ENCODE results near the gene CCDC57. TPM values are rescaled to one million over a fixed set of nuclear protein-coding genes. Genes with fewer than 3 reads are reported as not detected.

CCDC57 gene
- total and polyA plus RNA-seq, 2 of the 8 experiments (the other 6 are each of a cell fraction or from before 2014, with no cell fraction given), result 8.4 to 12.9 TPM

DNA sequence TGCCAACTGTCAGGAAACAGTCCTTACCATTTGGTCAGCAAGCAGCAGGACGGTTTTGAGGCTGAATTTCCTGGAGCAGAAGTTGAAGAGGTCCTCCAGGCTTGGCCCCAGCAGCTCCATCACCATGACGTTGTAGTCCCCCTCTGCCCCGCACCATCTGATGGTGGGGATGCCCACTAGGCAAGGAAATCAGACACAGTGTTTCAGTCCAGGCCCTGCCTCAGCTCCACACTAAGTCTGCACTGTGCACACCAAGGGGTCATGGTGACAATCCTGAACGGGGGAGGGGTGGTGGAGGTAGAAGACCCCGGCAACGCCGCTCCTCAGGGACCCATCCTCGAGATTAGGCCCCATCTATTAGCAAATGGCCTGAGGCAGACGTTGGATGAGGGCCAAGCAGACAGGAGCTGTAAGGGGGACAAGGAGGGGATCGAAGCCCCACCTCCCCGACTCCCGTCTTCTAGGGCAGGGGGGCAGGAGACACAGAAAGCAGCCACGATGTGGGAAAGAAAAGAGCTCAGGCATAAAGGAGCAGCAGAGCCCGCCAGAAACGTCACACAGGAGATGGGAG, 42.8 kb upstream of the CCDC57 start:
- Histone ChIP-seq H3K18ac (ENCODE audit: extremely low read depth, low read length) (no peak overlapping the region), H3K4ac (replicated peaks; ENCODE audit: insufficient read length, low read depth, low read length) (no peak overlapping the region), H2AK5ac (ENCODE audit: low read depth, low read length) (no peak overlapping the region), H3K4me3 (ENCODE audit: extremely low read depth in 1 of 4, insufficient read depth in 2 of 4, low read depth in 3 of 4, low read length in 4 of 4) (no peak overlapping the region), H3K56ac (replicated peaks; ENCODE audit: insufficient read length, low read depth, low read length) (no peak overlapping the region), H2BK12ac (ENCODE audit: low read depth, low read length) (no peak overlapping the region), H4K20me1 (replicated peaks in 1 of 2; ENCODE audit: control insufficient read depth in 1 of 2, insufficient read depth in 2 of 2, low read length in 2 of 2) (peaks cover 36 to 45% of the 10 kb centered on the region in 2 experiments), H3K4me2 (ENCODE audit: insufficient read depth in 1 of 2, low read depth in 2 of 2, low read length in 2 of 2) (no peak overlapping the region), H2BK5ac (ENCODE audit: low read depth, low read length) (no peak overlapping the region), H3K36me3 (ENCODE audit: control insufficient read depth in 2 of 4, insufficient read depth in 4 of 4, low read length in 3 of 4) (peaks cover 44 to 84% (median 68%) of the 10 kb centered on the region in 4 experiments), H3K9me3 (ENCODE audit: insufficient read depth in 2 of 2, low read depth in 1 of 2, low read length in 1 of 2) (0 out of 4 replicates have a peak, but pooled peaks cover 0 to under 1% of the 10 kb centered on the region in 2 experiments), H3K23ac (ENCODE audit: insufficient read length) (no peak overlapping the region), H2AFZ (ENCODE audit: low read length) (no peak overlapping the region), H3K27ac (ENCODE audit: low read depth, low read length) (no peak overlapping the region), H3K4me1 (replicated peaks in 1 of 4; ENCODE audit: control insufficient read depth in 3 of 4, insufficient read depth in 4 of 4, low read length in 3 of 4) (no peaks in the 10 kb centered on the region), H3K23me2 (ENCODE audit: low read depth, low read length) (no peaks in the 10 kb centered on the region), H2BK20ac (ENCODE audit: low read length) (no peak overlapping the region), H3K9ac (replicated peaks in 1 of 4; ENCODE audit: extremely low read depth in 1 of 4, low read depth in 3 of 4, low read length in 3 of 4) (no peak overlapping the region), H4K8ac (ENCODE audit: extremely low read depth, insufficient read depth, low read length) (no peak overlapping the region), H2BK120ac (replicated peaks; ENCODE audit: low read depth, low read length) (no peak overlapping the region), H3K79me2 (ENCODE audit: control insufficient read depth in 1 of 2, insufficient read depth in 2 of 2, low read length in 2 of 2) (peaks cover 3 to 63% of the 10 kb centered on the region in 2 experiments; a peak in 3 of 4 replicates), H3K27me3 (replicated peaks in 1 of 4; ENCODE audit: control insufficient read depth in 3 of 4, extremely low read depth in 1 of 4, insufficient read depth in 3 of 4, low read length in 3 of 4) (no peaks in the 10 kb centered on the region), H3K79me1 (ENCODE audit: low read depth, low read length) (peaks cover 24% of the 10 kb centered on the region), H3K14ac (ENCODE audit: insufficient read length) (no peak overlapping the region), H4K91ac (replicated peaks; ENCODE audit: insufficient read length, low read length) (no peak overlapping the region), H4K5ac (ENCODE audit: insufficient read length, low read depth, low read length) (no peak overlapping the region), H2BK15ac (ENCODE audit: low read length) (no peak overlapping the region)
- WGBS, 2 experiments (ENCODE audit: extremely low coverage in 1 of 2, insufficient coverage in 1 of 2, insufficient read length in 1 of 2, insufficient replicate concordance in 2 of 2, low coverage in 1 of 2, low lambda C conversion rate in 2 of 2, missing lambda C conversion rate in 1 of 2), result 92% methylated on average over 15 of the region's 15 CpGs; no CpG with 5 or more reads in 1 of the 2 experiments
- TF ChIP-seq CEBPB (IDR thresholded peaks at IDR 0.05; ENCODE audit: low read depth, low read length) (no peak), TCF12 (IDR thresholded peaks at IDR 0.05; ENCODE audit: low read depth, low read length) (no peak), SAP30 (IDR thresholded peaks at IDR 0.05; ENCODE audit: insufficient read depth, insufficient replicate concordance, low read length) (no peak), CHD1 (IDR thresholded peaks at IDR 0.05; ENCODE audit: low read depth, low read length) (no peak)
- TF ChIP-seq, protein P1, sequence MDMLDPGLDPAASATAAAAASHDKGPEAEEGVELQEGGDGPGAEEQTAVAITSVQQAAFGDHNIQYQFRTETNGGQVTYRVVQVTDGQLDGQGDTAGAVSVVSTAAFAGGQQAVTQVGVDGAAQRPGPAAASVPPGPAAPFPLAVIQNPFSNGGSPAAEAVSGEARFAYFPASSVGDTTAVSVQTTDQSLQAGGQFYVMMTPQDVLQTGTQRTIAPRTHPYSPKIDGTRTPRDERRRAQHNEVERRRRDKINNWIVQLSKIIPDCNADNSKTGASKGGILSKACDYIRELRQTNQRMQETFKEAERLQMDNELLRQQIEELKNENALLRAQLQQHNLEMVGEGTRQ (IDR thresholded peaks at IDR 0.05; ENCODE audit: low read length), result no peak
- no peak for DNase-seq (ENCODE audit: low read depth in 1 of 2, low spot score in 2 of 2)
- CTCF ChIA-PET (ENCODE audit: partially characterized antibody), result interaction anchor here (0.6 to 1.3 kb wide), 6 partner anchors 12 to 296 kb away, joined by 3 to 5 read pairs (median 3); no protein-coding TSS in a partner anchor
- no peak for FAIRE-seq
- POLR2A ChIA-PET (ENCODE audit: partially characterized antibody), result interaction anchor here (1.4 to 2.0 kb wide), 6 partner anchors 8 to 18 kb away, joined by 3 to 10 read pairs (median 4); partner anchors contain the start of gene CSNK1D
